Cardiac muscle cell (in vitro differentiated cells and primary cell): ENCODE measurements around the gene SLC38A1. TPM values are rescaled to one million over a fixed set of nuclear protein-coding genes. Genes with fewer than 3 reads are reported as not detected.

ENCODE experiments used
- DNase-seq, 2 donors: peaks; one replicate each; pipeline versions ENCODE4 v3.0.0 to v3.0.0-alpha.2; 2010 to 2017; ENCODE audit warnings: low read depth in 1 of 2, low spot score in 1 of 2
- H3K27ac ChIP-seq: fragments of 200-600 bp; sonication (generic); 2 replicates; pipeline ENCODE4 v1.5.1; 2016
- H3K27me3 ChIP-seq: fragments of 200-600 bp; sonication (generic); 2 replicates; pipeline ENCODE4 v1.6.0; 2016; ENCODE audit warnings: control low read depth
- H3K36me3 ChIP-seq: fragments of 200-600 bp; sonication (generic); 2 replicates; pipeline ENCODE4 v1.5.1; 2016; ENCODE audit warnings: control low read depth
- H3K4me1 ChIP-seq: fragments of 200-600 bp; sonication (generic); 2 replicates; pipeline ENCODE4 v1.8.1; 2017; ENCODE audit warnings: low read depth, mild to moderate bottlenecking, mixed run types
- H3K4me3 ChIP-seq: fragments of 200-600 bp; sonication (generic); 2 replicates; pipeline ENCODE4 v1.5.1; 2016; ENCODE audit warnings: mild to moderate bottlenecking
- H3K9me3 ChIP-seq: fragments of 200-600 bp; sonication (generic); 2 replicates; pipeline ENCODE4 v1.5.1; 2017; ENCODE audit warnings: low read depth, mild to moderate bottlenecking, control low read depth
- CTCF ChIP-seq: IDR thresholded peaks from 2 replicates; pipeline ENCODE4 v1.5.1; 2012; ENCODE audit warnings: low read depth, mild to moderate bottlenecking, low read length
- polyA plus RNA-seq: library from polyadenylated mRNA; unstranded; fragments of >200 nt; fragmentation: Nextera tagmentation; extraction: Ambion mirVana; gene quantifications from 2 replicates; pipeline ENCODE4 v1.2.1, GENCODE V29; 2016
- total RNA-seq: library from RNA; depleted of rRNA; stranded (reverse); fragments of >200 nt; gene quantifications from 2 replicates; pipeline ENCODE4 v1.2.3, GENCODE V29; 2016

SLC38A1 gene
- total and polyA plus RNA-seq, 2 experiments from 2014 or later, result 59.6 to 62.2 TPM

GRCh38 chr12:46133751-46134150 lies 135.1 kb downstream of the SLC38A1 start:
- H3K27ac ChIP-seq, result peak overlapping the region; percentile 78
- H3K4me1 ChIP-seq, result peaks cover 16% of the 10 kb centered on the region
- no peaks in the 10 kb centered on the region for H3K36me3 ChIP-seq
- H3K27me3 ChIP-seq, result no peaks in the 10 kb centered on the region
- H3K4me3 ChIP-seq, result no peak overlapping the region
- H3K9me3 ChIP-seq, result no peaks in the 10 kb centered on the region
- no peak for TF ChIP-seq CTCF
- DNase-seq, result peak in 1 of 2 donors; percentile 37

Other genes starting within 250 kb of the SLC38A1 start
- gene SLC38A2, start 103.7 kb upstream of the SLC38A1 start, total RNA-seq, result 169 and 201 TPM in 2 replicates
- 78.3 and 101 TPM in 2 replicates for gene SLC38A2, start 103.7 kb upstream of the SLC38A1 start, polyA plus RNA-seq